HG03342 (cell line): ENCODE data around the gene ACTN4.
A peak's percentile ranks its signal among the peaks of the same experiment; 100 is the strongest.
"Not testable (repeated sequence)": the region's sequence is repeated elsewhere in the genome, so short reads cannot be mapped to it uniquely, and the experiment has no call there.

ENCODE experiments used
- ATAC-seq: cut with Tn5 transposase; IDR thresholded peaks from one replicate; pipeline ENCODE4 v1.9.1; 2021; ENCODE audit warnings: mild to moderate bottlenecking, moderate library complexity; ENCODE audit not compliant: unreplicated experiment

The ACTN4 gene

GRCh38 chr19:38647368-38647965 is at the start of gene ACTN4:
Gene ACTN4 (plus strand): TSS chr19:38647649. CDS start chr19:38647746, 97 bp downstream.
- ATAC-seq: peak; percentile 84

DNA sequence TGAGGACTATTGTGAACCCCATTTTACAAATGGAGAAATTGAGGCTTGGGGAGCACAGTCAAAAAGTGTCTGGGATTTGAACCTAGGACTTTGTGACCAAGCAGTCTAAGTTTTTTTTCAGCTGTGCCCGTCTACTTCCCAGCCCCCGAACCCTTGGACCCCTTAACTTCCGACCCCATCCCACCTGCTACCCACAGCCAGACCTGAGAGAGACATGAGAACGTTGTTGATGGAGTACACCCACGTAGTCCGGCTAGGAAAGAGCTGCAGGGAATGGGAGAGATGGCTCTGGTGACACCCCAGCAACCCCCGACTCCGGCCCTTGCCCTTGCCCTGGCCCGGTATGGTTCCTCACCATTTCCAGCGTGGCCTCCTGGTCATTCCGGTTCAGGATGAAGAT is 47.7 kb upstream of the ACTN4 start:
- ATAC-seq: no peak

DNA sequence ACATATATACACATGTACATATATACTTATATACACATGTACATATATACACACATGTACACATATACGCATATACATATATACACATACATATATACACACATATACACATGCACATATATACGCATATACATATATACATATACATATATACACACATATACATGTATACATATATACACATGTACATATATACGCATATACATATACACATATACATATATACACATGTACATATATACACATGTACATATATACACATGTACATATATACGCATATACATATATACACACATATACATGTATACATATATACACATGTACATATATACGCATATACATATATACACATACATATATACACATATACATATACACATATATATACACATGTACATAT is 44.6 kb upstream of the ACTN4 start:
- ATAC-seq: not testable (repeated sequence)

- ATAC-seq: no peak
These were observed 41.3 kb upstream of the ACTN4 start for GRCh38 chr19:38606131-38606530.

- no peak for ATAC-seq
These were observed 33.2 kb upstream of the ACTN4 start for GRCh38 chr19:38614289-38614688.

DNA sequence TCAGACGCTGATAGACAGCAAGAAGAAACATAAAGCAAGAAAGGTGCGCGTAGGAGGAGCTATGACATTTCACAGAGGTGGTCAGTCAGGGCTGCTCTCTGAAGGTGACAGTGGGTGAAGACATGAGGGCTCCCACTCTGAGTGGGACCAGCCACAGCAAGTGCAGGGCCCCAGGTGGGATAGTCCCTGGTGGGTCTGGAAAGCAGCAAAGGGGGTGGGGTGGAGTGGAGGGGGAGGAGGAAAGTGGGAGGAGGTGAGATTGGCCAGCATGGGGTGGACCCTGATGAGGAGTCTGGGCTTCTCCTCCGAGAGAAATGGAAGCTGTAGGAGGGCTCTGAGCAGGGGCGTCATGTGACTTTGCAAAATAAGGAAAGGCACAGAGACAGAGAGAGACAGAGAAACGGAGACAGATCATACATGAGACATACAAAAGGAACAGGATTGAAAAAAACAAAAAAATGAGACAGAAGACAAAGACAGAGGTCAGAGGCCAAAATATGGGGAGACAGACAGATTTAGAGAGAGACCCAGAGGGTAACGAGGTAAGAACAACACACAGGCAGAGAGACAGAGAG is 32.4 kb upstream of the ACTN4 start:
- no peak for ATAC-seq

GRCh38 chr19:38616265-38616664 is 31.2 kb upstream of the ACTN4 start:
- ATAC-seq: no peak

DNA sequence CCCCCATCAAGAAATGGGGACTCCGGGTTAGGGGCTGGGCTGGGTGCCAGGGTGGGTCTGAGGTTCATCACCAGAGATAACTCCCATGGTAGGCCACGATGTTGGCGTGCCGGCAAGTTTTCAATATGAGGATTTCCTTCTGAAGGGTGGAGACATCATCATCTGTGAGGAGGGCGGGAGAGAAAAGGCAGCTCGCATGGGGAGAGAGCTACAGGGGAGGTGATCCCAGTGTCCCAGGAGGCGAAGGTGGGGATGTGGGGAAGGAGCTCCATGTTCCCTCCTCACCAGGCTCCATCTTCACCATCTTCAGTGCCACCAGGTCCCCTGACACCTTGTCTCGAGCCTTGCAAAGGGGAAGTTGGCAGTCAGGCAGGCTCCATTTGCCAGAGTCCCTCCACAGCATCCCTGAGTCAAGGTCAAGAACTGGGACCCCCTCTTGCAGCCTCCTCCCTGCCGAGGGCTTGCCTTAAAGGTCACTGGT is 30.1 kb upstream of the ACTN4 start:
- no peak for ATAC-seq

- ATAC-seq: peak; percentile 65
These were observed 29.5 kb upstream of the ACTN4 start, which contains the start of gene MAP4K1 for GRCh38 chr19:38617764-38618589. Gene MAP4K1 (minus strand): TSS chr19:38617953. CDS start chr19:38617895, 58 bp downstream.

DNA sequence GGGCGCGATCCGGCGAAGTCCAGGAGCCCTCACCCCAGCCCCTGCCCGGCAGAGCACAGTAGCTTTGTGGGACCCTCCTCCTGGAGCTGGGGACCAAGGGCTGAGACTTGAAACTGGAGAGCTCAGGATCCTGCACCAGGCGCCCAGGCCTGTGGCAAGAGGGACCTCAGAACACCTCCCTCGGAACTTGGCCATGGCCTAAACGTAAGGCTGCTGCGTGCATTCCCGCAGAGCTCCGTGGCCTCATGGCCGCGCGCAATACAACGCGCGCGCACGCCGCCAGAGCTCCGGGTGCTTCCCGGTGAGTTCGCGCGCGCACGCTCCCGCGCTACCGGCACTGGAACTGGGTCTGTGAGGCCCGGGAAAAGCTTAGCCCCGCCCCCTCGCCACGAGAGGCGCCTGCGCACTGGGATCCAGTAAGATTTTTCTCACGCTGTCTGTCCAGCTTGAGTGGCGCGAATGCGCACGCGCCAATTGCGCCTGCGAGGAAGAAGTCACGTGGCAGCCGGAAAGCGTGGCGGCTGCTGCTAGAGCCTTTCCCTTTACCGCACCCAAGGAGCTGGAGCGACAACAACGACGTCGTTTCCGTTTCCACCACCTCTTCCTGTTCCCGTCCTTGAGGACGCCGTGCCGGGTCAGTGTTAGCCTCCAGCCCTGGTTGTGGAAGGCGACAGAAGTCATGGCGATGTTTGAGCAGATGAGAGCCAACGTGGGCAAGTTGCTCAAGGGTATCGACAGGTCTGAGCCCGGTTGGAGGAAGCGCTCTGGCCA is 28.7 kb upstream of the ACTN4 start, which contains the start of gene EIF3K:
EIF3K (plus strand) TSS at position 599 of the 771 bp plus-strand sequence; CDS start at position 680, 81 bp downstream.
- ATAC-seq: peak; percentile 54

- no peak for ATAC-seq
These were observed 27.9 kb upstream of the ACTN4 start for GRCh38 chr19:38619361-38620174.

- ATAC-seq: no peak
These were observed 22.6 kb upstream of the ACTN4 start for GRCh38 chr19:38624822-38625221.

DNA sequence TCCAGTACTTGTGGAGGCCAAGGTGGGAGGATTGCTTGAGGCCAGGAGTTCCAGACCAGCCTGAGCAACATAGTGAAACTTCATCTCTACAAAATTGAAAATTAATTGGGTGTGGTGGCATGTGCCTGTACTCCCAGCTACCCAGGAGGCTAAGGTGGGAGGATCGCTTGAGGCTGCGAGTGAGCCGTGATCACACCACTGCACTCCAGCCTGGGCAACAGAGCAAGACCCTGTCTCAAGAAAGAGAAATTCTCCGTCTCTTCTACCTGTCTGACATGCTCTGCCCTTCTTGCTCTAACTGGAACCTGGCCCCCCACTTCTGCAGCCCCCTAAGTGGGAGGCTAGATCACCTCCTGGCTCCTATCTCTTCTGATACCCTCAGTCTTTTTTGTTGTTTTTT is 21.0 kb upstream of the ACTN4 start:
- ATAC-seq: no peak

DNA sequence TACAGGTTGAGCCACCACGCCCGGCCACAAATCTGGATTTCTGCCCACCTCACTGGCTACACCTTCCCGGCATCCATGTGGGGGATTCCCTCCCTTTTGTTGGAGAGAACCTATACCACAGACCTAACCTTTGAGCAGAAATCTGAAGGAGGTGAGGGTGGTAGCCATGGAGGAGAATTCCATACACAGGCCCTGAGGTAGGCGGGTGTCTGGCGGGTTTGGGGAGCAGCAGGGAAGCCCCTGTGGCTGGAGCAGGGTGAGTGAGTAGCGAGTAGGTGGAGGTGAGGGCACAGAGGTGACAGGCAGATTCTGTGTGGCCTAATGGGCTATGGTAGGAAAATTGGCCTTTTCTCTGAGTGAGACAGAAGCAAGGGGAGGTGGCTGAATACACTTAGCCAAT is 17.9 kb upstream of the ACTN4 start:
- no peak for ATAC-seq

DNA sequence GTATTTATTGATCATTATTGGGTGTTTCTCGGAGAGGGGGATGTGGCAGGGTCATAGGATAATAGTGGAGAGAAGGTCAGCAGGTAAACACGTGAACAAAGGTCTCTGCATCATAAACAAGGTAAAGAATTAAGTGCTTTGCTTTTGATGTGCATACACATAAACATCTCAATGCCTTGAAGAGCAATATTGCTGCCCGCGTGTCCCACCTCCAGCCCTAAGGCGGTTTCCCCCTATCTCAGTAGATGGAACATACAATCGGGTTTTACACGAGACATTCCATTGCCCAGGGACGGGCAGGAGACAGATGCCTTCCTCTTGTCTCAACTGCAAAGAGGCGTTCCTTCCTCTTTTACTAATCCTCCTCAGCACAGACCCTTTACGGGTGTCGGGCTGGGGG is 16.1 kb upstream of the ACTN4 start:
- ATAC-seq: not testable (repeated sequence)

- not testable (repeated sequence) for ATAC-seq
These were observed 15.5 kb upstream of the ACTN4 start for GRCh38 chr19:38631811-38632475.

DNA sequence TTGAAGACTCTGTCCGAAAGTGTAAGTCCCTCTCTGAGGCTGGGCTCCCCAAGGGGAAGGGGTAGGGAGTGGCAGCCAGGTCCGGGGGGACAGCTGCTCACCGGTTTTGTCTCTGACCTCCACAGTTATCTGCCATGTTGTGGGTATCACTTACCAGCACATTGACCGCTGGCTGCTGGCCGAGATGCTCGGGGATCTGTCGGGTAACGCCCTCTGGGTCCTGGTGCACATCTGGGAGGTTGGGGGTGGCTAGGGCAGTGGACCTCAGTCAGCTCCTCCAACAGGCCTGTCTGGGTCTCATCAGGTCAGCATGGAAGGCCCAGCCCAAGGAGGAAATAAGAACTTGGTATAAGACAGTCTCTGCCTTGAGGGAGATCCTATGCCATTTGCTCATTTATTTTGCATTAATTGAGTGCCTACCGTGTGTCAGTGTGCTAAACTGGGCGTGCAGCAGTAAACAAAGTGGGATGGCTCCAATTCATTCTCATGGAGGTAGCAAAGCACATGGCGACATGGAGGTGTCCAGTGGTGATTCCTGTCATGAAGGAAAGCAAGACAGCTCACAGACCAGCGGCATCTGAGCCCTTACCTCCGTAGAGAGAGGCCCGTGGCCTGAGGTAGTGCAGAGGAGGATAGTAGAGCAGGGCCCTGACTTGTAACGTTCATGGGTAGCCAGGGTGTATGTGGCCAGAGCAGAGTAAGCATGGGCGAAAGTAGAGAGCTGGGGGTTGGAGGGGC is 14.8 kb upstream of the ACTN4 start:
- no peak for ATAC-seq

- ATAC-seq: no peak
These were observed 12.5 kb upstream of the ACTN4 start for GRCh38 chr19:38634757-38635482.
